ENCODE results near the gene CNTNAP1.
A peak's percentile ranks its signal among the peaks of the same experiment; 100 is the strongest.
"Not testable (repeated sequence)": the region's sequence is repeated elsewhere in the genome, so short reads cannot be mapped to it uniquely, and the experiment has no call there.

The CNTNAP1 gene

DNA sequence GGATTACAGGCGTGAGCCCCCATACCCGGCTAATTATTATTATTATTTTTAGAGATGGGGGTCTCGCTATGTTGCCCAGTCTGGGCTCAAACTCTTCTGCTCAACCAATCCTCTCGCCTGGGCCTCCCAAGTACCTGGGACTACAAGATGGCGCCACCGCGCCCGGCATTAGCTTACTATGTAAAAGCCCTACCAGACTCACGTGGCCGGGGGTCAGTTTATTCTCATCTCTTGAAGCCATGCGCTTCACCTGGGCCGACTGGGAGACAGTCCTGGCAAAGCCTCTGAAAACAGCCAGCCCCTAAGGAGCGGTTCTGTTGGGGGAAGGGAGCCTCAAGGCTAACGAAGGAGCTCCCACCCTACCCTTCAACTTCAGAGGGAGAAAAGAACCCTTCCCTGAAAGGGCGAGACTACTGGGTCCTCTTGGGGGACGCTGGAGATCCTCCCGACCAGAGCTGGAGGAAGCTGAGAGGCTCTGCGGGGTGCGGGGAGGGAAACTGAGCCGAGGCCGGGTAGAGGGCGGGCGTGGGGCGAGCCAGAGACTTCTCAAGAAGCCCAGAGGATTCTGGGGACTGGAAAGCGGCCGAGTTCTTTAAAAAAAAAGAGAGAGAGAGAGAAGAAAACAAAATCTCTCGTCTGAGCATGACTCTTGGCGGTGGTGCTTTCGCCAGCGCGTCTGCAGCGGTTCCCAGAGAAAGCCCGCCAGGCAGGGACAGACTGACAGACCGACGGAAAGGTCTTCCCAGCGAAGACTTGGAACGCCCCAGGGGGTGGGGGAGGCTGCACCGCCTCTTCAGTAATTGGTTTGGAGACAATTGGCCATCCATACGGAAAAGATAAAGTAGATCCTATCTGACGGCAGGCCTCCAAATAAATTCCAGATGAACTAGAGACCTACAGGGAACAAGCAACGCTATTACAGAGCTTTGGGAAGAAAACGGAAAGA is 28.9 kb upstream of the CNTNAP1 start:
- H3K36me3 ChIP-seq (ENCODE audit: insufficient read depth, low read length): no peaks in the 10 kb centered on the region
- TF ChIP-seq POLR2AphosphoS5 (IDR thresholded peaks at IDR 0.05; ENCODE audit: borderline replicate concordance, low read depth, low read length): peak; percentile 38
- no peak for TF ChIP-seq FOXP2 (optimal IDR thresholded peaks at IDR 0.05; ENCODE audit: control extremely low read depth, extremely low read length, insufficient read depth)
- peak; percentile 63 for DNase-seq (ENCODE audit: low read depth, low spot score)
- H3K9me3 ChIP-seq (ENCODE audit: low read depth, low read length): peaks cover 7% of the 10 kb centered on the region; the same call in 1 of the 2 replicates
- peak overlapping the region; percentile 81 for H3K9ac ChIP-seq (ENCODE audit: insufficient read length)
- peak overlapping the region; percentile 99 for H3K27ac ChIP-seq
- H3K4me3 ChIP-seq: peak overlapping the region; percentile 76

DNA sequence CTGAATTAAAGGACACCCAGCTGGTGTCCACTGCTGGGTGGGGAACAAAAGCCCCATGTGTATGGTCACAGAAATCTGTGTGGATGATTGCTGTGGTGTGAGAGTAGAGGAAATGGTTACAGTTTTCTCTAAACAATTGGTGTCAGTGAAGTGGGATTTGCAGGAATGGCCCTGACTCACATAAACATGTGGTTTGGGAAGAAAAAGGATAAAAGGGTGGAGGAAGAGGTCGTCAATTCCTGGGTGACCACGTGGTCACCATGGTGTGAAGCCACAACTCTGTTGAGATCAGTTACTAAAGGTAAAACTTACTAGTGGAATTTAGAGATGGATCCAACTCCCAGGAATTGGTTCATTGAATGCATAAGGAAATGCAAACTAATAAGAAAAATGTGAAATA is 26.8 kb upstream of the CNTNAP1 start:
- TF ChIP-seq FOXP2 (optimal IDR thresholded peaks at IDR 0.05; ENCODE audit: control extremely low read depth, extremely low read length, insufficient read depth): no peak
- no peak for TF ChIP-seq POLR2AphosphoS5 (IDR thresholded peaks at IDR 0.05; ENCODE audit: borderline replicate concordance, low read depth, low read length)
- no peak for TF ChIP-seq EZH2 (IDR thresholded peaks at IDR 0.05)
- DNase-seq (ENCODE audit: low read depth, low spot score): no peak
- Histone ChIP-seq H3K36me3 (ENCODE audit: insufficient read depth, low read length) (no peaks in the 10 kb centered on the region), H3K27ac (peak overlapping the region; percentile 71), H3K9me3 (ENCODE audit: low read depth, low read length) (peaks cover 8% of the 10 kb centered on the region; the same call in 1 of the 2 replicates), H3K4me3 (no peak overlapping the region), H3K9ac (ENCODE audit: insufficient read length) (no peak overlapping the region)

DNA sequence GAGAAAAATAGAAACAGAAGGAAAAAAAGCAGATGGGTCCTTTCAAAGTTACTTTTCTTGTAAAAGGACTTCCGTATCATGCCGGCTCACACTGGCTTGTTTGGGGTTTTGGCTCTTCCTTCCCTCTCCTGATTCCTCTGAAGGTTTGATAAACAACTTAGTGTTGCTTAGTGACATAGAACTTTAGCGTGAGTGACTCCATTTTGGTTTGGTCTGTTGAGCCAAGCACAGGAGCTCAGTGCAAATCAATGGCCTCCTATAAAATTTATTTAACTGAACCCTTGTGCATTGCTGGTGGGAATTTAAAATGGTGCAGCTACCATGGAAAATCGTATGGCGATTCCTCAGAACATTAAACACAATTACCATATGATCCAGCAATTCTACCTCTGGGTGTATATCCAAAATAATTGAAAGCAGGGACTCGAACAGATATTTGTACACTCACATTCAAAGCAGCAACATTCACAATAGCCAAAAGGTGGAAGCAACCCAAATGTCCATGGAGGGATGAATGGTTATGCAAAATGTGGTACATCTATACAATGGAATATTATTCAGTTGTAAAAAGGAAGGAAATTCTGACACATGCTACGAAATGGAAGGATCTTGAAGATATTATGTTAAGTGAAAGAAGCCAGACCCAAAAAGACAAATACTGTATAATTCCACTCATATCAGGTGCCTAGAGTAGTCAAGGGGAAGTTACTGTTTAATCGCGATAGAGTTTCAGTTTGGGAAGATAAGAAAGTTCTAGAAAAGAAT is 24.3 kb upstream of the CNTNAP1 start:
- no peak overlapping the region for H3K4me3 ChIP-seq
- H3K9ac ChIP-seq (ENCODE audit: insufficient read length): no peak overlapping the region
- DNase-seq (ENCODE audit: low read depth, low spot score): no peak
- H3K27ac ChIP-seq: no peak overlapping the region
- H3K9me3 ChIP-seq (ENCODE audit: low read depth, low read length): peaks cover 8% of the 10 kb centered on the region; the same call in 1 of the 2 replicates
- H3K36me3 ChIP-seq (ENCODE audit: insufficient read depth, low read length): peaks cover 8% of the 10 kb centered on the region; the same call in 1 of the 2 replicates
- TF ChIP-seq FOXP2 (optimal IDR thresholded peaks at IDR 0.05; ENCODE audit: control extremely low read depth, extremely low read length, insufficient read depth): no peak
- TF ChIP-seq EZH2 (IDR thresholded peaks at IDR 0.05): no peak
- TF ChIP-seq POLR2AphosphoS5 (IDR thresholded peaks at IDR 0.05; ENCODE audit: borderline replicate concordance, low read depth, low read length): no peak

DNA sequence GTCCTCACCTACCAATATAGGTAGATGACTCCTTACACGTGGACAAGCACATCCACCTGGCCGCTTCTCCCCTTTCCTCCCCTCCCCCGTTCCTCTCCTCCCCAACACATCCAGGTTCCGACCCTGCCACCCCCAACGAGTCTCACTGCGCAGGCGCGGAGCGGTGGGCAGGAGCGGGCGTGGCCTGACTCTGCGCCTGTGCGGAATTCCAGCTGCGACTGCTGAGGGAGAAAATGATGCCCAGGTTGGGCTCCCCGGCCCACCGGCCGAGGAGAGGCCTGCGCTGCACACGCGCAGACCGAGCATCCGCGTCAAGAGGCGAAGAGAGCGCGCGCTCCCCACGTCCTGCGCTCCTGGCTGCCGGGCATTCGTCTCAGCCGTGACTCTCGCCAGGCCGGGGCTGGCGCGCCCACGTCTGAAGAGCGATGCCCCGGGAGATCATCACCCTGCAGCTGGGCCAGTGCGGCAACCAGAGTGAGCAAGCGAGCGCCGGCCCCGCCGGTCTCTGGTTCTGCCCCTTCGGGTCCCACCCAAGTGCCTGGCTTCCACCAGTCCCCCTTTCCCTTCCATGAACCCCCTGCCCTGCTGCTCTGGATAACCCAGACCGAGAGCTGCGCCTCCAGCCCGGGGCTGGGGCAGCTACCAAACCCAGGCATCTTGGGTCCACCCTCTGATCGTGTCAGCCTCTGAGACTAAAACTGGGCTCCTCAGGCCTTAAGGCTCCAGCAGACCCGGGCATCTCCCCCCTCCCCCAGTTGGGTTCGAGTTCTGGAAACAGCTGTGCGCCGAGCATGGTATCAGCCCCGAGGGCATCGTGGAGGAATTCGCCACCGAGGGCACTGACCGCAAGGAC is 23.0 kb upstream of the CNTNAP1 start, which contains the start of gene TUBG2:
TSS of gene TUBG2 (plus strand) at position 206 of the 853 bp plus-strand sequence. CDS start at position 426, 220 bp downstream.
- peak; percentile 82 for TF ChIP-seq POLR2AphosphoS5 (IDR thresholded peaks at IDR 0.05; ENCODE audit: borderline replicate concordance, low read depth, low read length)
- TF ChIP-seq EZH2 (IDR thresholded peaks at IDR 0.05): no peak
- TF ChIP-seq FOXP2 (optimal IDR thresholded peaks at IDR 0.05; ENCODE audit: control extremely low read depth, extremely low read length, insufficient read depth): no peak
- Histone ChIP-seq H3K4me3 (peak within 1 kb of the TSS; percentile 92), H3K27ac (no peak within 1 kb of the TSS; the same call in 1 of the 2 replicates), H3K9me3 (ENCODE audit: low read depth, low read length) (peaks cover 8% of the 10 kb centered on the region; the same call in 1 of the 2 replicates), H3K9ac (ENCODE audit: insufficient read length) (peak within 1 kb of the TSS; percentile 74), H3K36me3 (ENCODE audit: insufficient read depth, low read length) (peaks cover 8% of the 10 kb centered on the region; the same call in 1 of the 2 replicates)
- DNase-seq (ENCODE audit: low read depth, low spot score): no peak

DNA sequence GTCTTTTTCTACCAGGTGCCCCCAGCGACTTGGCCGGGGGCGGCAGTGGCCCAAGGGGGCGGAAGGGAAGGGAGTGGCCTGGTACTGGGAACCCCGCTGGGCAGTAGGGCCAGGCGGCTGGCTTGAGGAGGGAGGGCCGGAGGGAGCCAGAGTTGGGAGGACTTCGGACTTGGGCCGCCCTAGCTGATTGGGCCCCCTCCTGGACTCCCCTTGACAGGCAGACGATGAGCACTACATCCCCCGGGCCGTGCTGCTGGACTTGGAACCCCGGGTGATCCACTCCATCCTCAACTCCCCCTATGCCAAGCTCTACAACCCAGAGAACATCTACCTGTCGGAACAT is 22.4 kb upstream of the CNTNAP1 start:
- not testable (repeated sequence) for H3K9ac ChIP-seq (ENCODE audit: insufficient read length); H3K36me3 ChIP-seq (ENCODE audit: insufficient read depth, low read length); DNase-seq (ENCODE audit: low read depth, low spot score); H3K9me3 ChIP-seq (ENCODE audit: low read depth, low read length); H3K27ac ChIP-seq
- peak overlapping the region; percentile 92 for H3K4me3 ChIP-seq

DNA sequence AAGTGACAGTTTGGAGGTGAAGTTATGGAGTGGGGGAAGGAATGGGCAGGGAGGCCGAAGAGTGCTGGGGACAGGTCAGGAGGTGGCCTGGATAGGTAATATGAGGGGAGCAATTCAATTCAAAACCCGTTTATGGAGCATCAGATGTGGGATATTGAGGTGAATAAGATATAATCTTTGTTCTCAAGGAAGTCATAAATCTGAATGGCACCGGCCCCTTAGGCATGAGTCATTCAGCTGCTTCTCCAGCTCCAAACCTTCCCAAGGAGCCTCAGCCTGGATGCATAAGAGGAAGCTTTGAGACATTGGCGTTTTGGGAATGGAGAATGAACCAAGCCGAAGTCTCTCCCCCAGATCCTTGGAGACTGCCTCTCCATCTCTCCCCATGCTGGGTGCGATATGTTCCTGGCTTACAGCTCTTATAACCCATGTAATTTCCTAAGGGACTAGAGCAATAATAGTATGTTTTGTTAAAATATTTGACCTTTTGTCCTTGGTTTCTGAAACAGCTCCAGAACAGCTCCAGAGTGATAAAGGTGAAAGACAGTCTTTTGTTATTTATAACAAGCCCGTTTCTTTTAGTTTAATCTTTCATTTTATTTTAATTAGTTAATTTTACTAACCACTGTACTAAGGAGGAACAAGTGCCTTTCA is 21.5 kb upstream of the CNTNAP1 start:
- Histone ChIP-seq H3K9me3 (ENCODE audit: low read depth, low read length) (peaks cover 8% of the 10 kb centered on the region; the same call in 1 of the 2 replicates), H3K27ac (no peak overlapping the region), H3K4me3 (no peak overlapping the region), H3K9ac (ENCODE audit: insufficient read length) (no peak overlapping the region), H3K36me3 (ENCODE audit: insufficient read depth, low read length) (peaks cover 11% of the 10 kb centered on the region; the same call in 1 of the 2 replicates)
- TF ChIP-seq POLR2AphosphoS5 (IDR thresholded peaks at IDR 0.05; ENCODE audit: borderline replicate concordance, low read depth, low read length) (no peak), EZH2 (IDR thresholded peaks at IDR 0.05) (no peak), FOXP2 (optimal IDR thresholded peaks at IDR 0.05; ENCODE audit: control extremely low read depth, extremely low read length, insufficient read depth) (no peak)
- no peak for DNase-seq (ENCODE audit: low read depth, low spot score)

DNA sequence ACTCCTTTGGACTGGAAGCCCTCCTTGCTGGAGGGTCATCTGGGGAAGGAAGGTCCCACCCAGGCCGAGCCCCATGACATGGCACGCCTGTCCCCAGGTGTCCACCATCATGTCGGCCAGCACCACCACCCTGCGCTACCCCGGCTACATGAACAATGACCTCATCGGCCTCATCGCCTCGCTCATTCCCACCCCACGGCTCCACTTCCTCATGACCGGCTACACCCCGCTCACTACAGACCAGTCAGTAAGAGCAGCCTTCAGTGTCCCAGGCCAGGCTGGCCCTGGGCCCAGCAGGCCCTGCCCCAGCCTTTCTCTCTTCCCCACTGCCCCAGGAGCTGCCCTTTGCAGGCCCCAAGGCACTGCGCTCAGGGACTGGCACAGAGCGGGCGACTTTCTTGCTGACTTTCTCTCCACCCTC is 16.7 kb upstream of the CNTNAP1 start:
- TF ChIP-seq FOXP2 (optimal IDR thresholded peaks at IDR 0.05; ENCODE audit: control extremely low read depth, extremely low read length, insufficient read depth) (no peak), EZH2 (IDR thresholded peaks at IDR 0.05) (no peak), POLR2AphosphoS5 (IDR thresholded peaks at IDR 0.05; ENCODE audit: borderline replicate concordance, low read depth, low read length) (no peak)
- H3K9ac ChIP-seq (ENCODE audit: insufficient read length): no peak overlapping the region
- no peaks in the 10 kb centered on the region for H3K9me3 ChIP-seq (ENCODE audit: low read depth, low read length)
- H3K27ac ChIP-seq: no peak overlapping the region
- no peak overlapping the region for H3K4me3 ChIP-seq
- H3K36me3 ChIP-seq (ENCODE audit: insufficient read depth, low read length): peaks cover 42% of the 10 kb centered on the region
- no peak for DNase-seq (ENCODE audit: low read depth, low spot score)

DNA sequence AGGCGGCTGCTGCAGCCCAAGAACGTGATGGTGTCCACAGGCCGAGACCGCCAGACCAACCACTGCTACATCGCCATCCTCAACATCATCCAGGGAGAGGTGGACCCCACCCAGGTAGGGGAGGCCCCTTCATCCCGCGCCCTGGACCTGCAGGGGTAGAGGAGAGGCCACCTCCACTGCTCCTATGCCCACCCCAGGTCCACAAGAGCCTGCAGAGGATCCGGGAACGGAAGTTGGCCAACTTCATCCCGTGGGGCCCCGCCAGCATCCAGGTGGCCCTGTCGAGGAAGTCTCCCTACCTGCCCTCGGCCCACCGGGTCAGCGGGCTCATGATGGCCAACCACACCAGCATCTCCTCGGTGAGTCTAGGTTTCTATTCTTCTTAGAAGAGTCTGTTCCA is 16.2 kb upstream of the CNTNAP1 start:
- H3K36me3 ChIP-seq (ENCODE audit: insufficient read depth, low read length): peaks cover 46% of the 10 kb centered on the region
- H3K4me3 ChIP-seq; H3K27ac ChIP-seq; DNase-seq (ENCODE audit: low read depth, low spot score); H3K9me3 ChIP-seq (ENCODE audit: low read depth, low read length); H3K9ac ChIP-seq (ENCODE audit: insufficient read length): not testable (repeated sequence)
